ENCODE measurements around the gene PCK2. TPM values are rescaled to one million over a fixed set of nuclear protein-coding genes. Genes with fewer than 3 reads are reported as not detected.
"Not testable (repeated sequence)": the region's sequence is repeated elsewhere in the genome, so short reads cannot be mapped to it uniquely, and the experiment has no call there.

The PCK2 gene
- total RNA-seq, 1 experiment from 2014 or later = 48.9 TPM

DNA sequence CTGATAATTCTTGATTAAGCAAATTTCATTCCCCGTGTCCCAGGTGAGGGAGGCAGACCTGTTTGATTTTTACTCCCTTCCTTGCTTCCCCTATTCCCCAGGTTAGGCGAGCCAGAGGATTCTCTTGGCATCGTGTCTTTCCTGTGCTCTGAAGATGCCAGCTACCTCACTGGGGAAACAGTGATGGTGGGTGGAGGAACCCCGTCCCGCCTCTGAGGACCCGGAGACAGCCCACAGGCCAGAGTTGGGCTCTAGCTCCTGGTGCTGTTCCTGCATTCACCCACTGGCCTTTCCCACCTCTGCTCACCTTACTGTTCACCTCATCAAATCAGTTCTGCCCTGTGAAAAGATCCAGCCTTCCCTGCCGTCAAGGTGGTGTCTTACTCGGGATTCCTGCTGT is 43.4 kb upstream of the PCK2 start:
- H3K23ac ChIP-seq (ENCODE audit: insufficient read length, low read depth, low read length); H2AFZ ChIP-seq (ENCODE audit: low read length); H4K8ac ChIP-seq (replicated peaks; ENCODE audit: insufficient read length, low read depth, low read length); H3K79me2 ChIP-seq (ENCODE audit: insufficient read depth, low read length); DNase-seq; H3K56ac ChIP-seq (ENCODE audit: insufficient read length, low read depth, low read length); H3K14ac ChIP-seq (ENCODE audit: insufficient read depth, low read length); H3T11ph ChIP-seq (ENCODE audit: low read length); H3K27me3 ChIP-seq (ENCODE audit: insufficient read depth, low read length); H2BK12ac ChIP-seq (ENCODE audit: insufficient read length, low read depth, low read length); H4K20me1 ChIP-seq (ENCODE audit: control insufficient read depth, insufficient read depth, insufficient read length); H2BK120ac ChIP-seq (ENCODE audit: low read depth, low read length, poor library complexity, severe bottlenecking); H2BK20ac ChIP-seq (ENCODE audit: low read depth, low read length, poor library complexity, severe bottlenecking); H3K18ac ChIP-seq (ENCODE audit: insufficient read length, low read depth, low read length); H3K27me3 Mint-ChIP-seq (ENCODE audit: low read depth); H3K9me3 Mint-ChIP-seq; H2AK5ac ChIP-seq (ENCODE audit: insufficient read length, low read length); H3K9ac ChIP-seq (ENCODE audit: extremely low read depth, insufficient read length, low read length); H3K4ac ChIP-seq (ENCODE audit: low read depth, low read length); H3K4me2 ChIP-seq (ENCODE audit: insufficient read depth, insufficient read length, low read length); H4K91ac ChIP-seq (ENCODE audit: insufficient read length, low read depth, low read length); H3K23me2 ChIP-seq (ENCODE audit: insufficient read length, low read depth, low read length, poor library complexity, severe bottlenecking); H3K9me3 ChIP-seq (ENCODE audit: control insufficient read depth, low read depth, low read length); H3K4me1 ChIP-seq (ENCODE audit: insufficient read depth, low read length); H3K79me1 ChIP-seq (ENCODE audit: insufficient read depth, low read depth, low read length, poor library complexity, severe bottlenecking); H3K36me3 Mint-ChIP-seq (ENCODE audit: insufficient read depth in 1 of 3, low read depth in 3 of 3); H2BK5ac ChIP-seq (ENCODE audit: insufficient read length, low read length); H2BK15ac ChIP-seq (ENCODE audit: low read depth, low read length); H4K5ac ChIP-seq (ENCODE audit: insufficient read length, low read depth, low read length); H3K27ac ChIP-seq (ENCODE audit: insufficient read length, low read depth, low read length): not testable (repeated sequence)
- Mint-ChIP-seq H3K27ac (peak overlapping the region in 2 of 3 experiments; percentile 24 to 85; a peak in 1 of 7 replicates), H3K4me3 (peak overlapping the region; percentile 73 to 82), H3K4me1 (peaks cover 15 to 23% of the 10 kb centered on the region in 2 experiments)
- WGBS (ENCODE audit: extremely low coverage, insufficient read length, low lambda C conversion rate) = no CpG with 5 or more reads among the region's 8 CpGs

All from H9 (cell line).